NCI-H82 treated with DMSO at 0.1 percent for 48 hours (cell line): ENCODE measurements around the gene PXYLP1.
"Not testable (repeated sequence)": the region's sequence is repeated elsewhere in the genome, so short reads cannot be mapped to it uniquely, and the experiment has no call there.

Experiments
- DNase-seq: peaks from one replicate; lab custom pipeline; 2025; ENCODE audit not compliant: unreplicated experiment; lab: John Stamatoyannopoulos, UW

The PXYLP1 gene

GRCh38 chr3:141231101-141231951, at the start of gene PXYLP1:
Gene PXYLP1 (plus strand): TSS chr3:141231825. CDS start chr3:141260176, 28,351 bp downstream.
- peak; percentile 44 for DNase-seq

DNA sequence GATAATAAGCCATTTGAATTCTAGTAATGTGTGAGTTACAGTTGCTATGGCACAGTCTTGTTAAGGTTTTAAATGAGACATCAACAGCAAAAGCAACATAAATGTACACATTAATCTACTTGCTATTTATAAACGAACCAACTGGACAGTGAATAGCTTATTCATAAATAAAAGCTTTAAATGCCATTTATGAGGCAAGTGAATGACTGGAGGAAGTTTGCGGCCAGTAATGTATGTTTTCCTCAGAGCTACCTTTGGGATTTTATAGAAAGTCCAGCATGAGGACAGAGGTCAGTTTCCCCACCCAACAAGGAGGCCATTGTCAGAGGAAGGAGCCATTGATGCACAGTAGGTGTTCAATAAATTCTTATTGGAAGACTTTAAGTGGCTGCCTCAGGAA, 48.0 kb upstream of the PXYLP1 start:
- DNase-seq = no peak

- DNase-seq = no peak
Observed at GRCh38 chr3:141184430-141184829, 47.2 kb upstream of the PXYLP1 start.

- DNase-seq = no peak
Observed at GRCh38 chr3:141191097-141191749, 40.4 kb upstream of the PXYLP1 start.

- DNase-seq = peak; percentile 86
Observed at GRCh38 chr3:141192345-141192744, 39.3 kb upstream of the PXYLP1 start.

GRCh38 chr3:141193066-141193830, 38.4 kb upstream of the PXYLP1 start:
- DNase-seq = no peak

DNA sequence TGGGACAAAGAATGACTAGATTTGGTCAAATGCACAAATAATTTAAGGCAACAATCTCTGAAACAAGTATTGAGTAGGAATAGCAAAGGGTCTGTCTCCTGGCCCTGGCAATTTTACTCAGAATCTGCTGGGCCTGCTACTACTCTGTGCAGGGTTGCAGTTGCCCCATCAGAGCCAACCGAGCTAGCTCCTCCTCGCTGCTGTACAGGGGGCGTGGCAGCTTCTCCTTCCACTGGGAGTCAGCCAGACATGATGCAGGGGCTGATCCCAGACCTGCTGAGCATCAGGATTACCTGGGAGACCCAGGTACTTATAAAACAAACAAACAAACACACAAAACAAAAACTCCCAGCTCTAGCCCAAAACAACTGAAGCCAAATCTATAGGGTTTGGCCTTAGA, 30.5 kb upstream of the PXYLP1 start:
- DNase-seq = no peak

GRCh38 chr3:141202682-141203081, 28.9 kb upstream of the PXYLP1 start:
- no peak for DNase-seq

- DNase-seq = no peak
Observed at GRCh38 chr3:141203866-141204265, 27.8 kb upstream of the PXYLP1 start.

DNA sequence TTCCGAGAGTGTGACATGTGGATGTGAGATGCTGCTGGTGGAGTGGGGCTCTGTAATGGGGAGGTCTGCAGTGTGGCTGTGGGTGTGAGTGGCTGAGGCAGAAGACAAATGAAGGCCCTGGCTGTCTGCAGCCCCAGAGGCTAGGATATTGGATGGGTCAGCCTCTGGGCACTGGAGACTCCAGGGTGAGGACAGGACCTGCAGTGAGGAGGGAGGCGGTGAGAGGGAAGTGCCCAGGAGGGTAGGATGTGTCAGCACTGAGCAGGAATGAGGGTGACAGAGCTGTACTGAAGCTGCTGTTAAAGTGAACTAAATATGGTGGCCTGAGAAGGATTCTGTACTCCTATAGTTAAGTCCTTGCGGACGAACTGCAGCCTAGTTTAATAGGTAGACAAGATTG, 27.3 kb upstream of the PXYLP1 start:
- no peak for DNase-seq

GRCh38 chr3:141211306-141211705, 20.3 kb upstream of the PXYLP1 start:
- DNase-seq = not testable (repeated sequence)

- no peak for DNase-seq
Observed at GRCh38 chr3:141212101-141212500, 19.5 kb upstream of the PXYLP1 start.

GRCh38 chr3:141212555-141212954, 19.1 kb upstream of the PXYLP1 start:
- no peak for DNase-seq

- no peak for DNase-seq
Observed at GRCh38 chr3:141216975-141217374, 14.7 kb upstream of the PXYLP1 start.

- DNase-seq = no peak
Observed at GRCh38 chr3:141217389-141217788, 14.2 kb upstream of the PXYLP1 start.

- DNase-seq = no peak
Observed at GRCh38 chr3:141218162-141218835, 13.3 kb upstream of the PXYLP1 start.

- no peak for DNase-seq
Observed at GRCh38 chr3:141218926-141219325, 12.7 kb upstream of the PXYLP1 start.

DNA sequence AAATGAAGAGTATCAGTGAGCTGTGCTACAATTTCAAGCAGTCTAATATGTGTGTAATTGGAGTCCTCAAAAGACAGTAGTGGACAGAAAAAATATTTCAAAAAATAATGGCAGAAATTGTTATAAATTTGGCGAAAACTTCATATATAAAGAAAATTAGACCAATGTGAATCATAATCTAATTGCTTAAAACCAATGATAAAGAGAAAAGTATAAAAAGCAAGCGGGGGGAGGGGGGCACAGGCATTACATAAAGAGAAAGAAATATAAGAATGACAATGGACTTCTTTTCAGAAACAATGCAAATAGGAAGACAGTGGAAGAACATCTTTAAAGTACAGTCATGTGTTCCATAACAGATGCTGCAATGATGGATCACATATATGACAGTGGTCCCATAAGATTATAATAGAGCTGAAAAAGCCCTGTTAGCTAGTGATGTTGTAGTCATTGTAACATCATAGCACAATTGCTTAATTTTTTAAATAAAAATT, 7.9 kb upstream of the PXYLP1 start:
- no peak for DNase-seq

DNA sequence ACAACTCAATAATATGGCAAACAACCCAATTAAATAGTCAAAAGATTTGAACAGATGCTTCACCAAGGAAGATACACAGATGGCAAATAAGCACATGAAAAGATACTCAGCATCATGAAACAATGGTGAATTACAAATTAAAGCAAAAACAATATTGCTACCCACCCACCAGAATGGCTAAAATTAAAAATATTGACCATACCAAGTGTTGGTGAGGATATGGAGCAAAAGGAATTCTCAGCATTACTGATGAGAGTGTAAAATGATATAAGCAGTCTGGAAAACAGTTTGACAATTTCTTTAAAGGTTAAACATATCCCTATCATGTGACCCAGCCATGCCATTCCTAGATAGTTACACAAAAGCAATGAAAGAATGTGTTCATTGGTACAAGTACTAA, 5.7 kb upstream of the PXYLP1 start:
- no peak for DNase-seq

DNA sequence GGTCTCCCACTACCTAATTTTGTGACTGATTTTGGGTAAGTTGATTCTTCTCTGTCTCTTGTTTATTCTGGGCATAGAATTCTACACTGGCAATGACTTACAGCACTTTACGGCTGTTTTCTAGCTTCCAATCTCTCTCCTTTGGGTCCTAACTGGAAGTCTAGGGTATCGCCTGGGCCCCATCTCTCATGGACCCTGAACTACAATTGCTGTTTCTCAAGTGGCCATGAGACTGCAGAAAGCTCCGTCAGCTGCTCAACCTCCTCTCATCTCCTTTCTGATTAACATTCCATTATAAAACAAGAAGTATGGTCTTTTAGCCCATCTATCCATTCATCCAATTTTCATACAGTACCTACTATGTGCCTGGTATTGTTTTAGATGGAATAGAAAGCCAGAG, 4.4 kb upstream of the PXYLP1 start:
- DNase-seq = no peak

DNA sequence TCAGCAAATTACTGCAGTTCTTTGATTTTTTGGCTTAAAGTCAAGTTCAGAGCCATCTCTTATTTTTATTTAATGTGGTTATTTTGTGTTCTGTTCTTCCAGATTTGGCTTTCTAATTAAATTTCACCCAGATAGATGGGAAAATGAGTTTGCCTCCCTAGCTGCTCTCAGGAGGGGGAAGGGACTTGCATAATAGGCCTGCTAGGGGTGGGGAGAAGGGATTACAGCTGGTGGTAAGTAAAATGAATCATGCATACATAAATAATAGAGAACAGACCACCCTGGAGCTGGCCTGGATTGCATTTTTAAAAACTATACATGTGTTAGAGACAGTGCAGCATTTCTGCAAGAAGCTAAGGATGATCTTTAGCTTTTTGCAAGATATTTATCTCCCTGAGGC, 3.9 kb upstream of the PXYLP1 start:
- DNase-seq = no peak
